ENCODE data around the gene SH3RF1.
A peak's percentile ranks its signal among the peaks of the same experiment; 100 is the strongest.
"Not testable (repeated sequence)": the region's sequence is repeated elsewhere in the genome, so short reads cannot be mapped to it uniquely, and the experiment has no call there.

The SH3RF1 gene

DNA sequence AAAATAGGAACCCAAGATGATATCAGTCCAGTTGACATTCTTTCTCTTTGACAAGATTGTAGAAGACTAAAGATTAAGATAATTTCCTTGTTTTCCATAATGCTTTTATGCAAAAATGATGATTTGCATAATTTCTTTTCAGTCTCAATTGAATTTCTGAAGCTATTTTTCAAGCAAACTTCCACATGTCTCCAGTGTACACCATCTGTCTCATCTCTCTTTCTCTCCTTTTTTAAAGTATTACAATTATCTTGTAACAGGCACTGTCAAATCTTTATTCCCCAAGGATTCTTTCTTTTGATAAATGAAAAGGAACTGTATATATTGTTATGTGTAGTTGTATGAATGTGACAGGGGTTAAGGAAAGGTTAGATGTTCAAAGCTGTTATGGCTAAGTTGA, 7.9 kb upstream of the SH3RF1 start:
- Histone ChIP-seq H3K4me3 (IDR thresholded peaks at IDR 0.05; ENCODE audit: insufficient read depth, low read depth, low read length) (no peak overlapping the region), H3K27me3 (ENCODE audit: insufficient read depth, low read depth) (no peaks in the 10 kb centered on the region), H3K27ac (no peak overlapping the region), H3K79me2 (ENCODE audit: insufficient read depth, low read depth) (no peaks in the 10 kb centered on the region), H3K4me1 (ENCODE audit: low read depth, poor library complexity, severe bottlenecking) (peaks cover 2% of the 10 kb centered on the region), H3K4me2 (no peak overlapping the region), H3K9ac (no peak overlapping the region), H4K20me1 (ENCODE audit: insufficient read depth) (no peaks in the 10 kb centered on the region), H3K36me3 (ENCODE audit: insufficient read depth) (no peaks in the 10 kb centered on the region), H2AFZ (ENCODE audit: low read depth) (no peak overlapping the region)
- TF ChIP-seq, protein P1, sequence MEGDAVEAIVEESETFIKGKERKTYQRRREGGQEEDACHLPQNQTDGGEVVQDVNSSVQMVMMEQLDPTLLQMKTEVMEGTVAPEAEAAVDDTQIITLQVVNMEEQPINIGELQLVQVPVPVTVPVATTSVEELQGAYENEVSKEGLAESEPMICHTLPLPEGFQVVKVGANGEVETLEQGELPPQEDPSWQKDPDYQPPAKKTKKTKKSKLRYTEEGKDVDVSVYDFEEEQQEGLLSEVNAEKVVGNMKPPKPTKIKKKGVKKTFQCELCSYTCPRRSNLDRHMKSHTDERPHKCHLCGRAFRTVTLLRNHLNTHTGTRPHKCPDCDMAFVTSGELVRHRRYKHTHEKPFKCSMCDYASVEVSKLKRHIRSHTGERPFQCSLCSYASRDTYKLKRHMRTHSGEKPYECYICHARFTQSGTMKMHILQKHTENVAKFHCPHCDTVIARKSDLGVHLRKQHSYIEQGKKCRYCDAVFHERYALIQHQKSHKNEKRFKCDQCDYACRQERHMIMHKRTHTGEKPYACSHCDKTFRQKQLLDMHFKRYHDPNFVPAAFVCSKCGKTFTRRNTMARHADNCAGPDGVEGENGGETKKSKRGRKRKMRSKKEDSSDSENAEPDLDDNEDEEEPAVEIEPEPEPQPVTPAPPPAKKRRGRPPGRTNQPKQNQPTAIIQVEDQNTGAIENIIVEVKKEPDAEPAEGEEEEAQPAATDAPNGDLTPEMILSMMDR (conservative IDR thresholded peaks at IDR 0.05; ENCODE audit: low read depth, low read length) = no peak

DNA sequence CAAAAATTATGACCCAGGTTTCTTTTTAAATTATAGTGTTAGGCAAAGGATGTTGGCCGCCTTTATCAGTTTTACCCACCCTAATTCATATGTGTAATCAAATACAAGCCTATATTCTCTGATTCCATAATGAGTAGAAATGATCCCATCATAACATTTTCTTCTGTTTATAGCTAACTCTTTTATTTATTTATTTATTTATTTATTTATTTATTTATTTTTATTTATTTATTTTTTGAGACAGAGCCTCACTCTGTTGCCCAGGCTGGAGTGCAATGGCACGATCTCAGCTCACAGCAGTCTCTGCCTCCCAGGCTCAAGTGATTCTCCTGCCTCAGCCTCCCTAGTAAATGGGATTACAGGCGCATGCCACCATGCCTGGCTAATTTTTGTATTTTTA, 7.1 kb upstream of the SH3RF1 start:
- H3K79me2 ChIP-seq (ENCODE audit: insufficient read depth, low read depth); H3K27me3 ChIP-seq (ENCODE audit: insufficient read depth, low read depth); H3K9ac ChIP-seq; H4K20me1 ChIP-seq (ENCODE audit: insufficient read depth); H3K27ac ChIP-seq; H3K4me3 ChIP-seq (IDR thresholded peaks at IDR 0.05; ENCODE audit: insufficient read depth, low read depth, low read length); H2AFZ ChIP-seq (ENCODE audit: low read depth); H3K4me2 ChIP-seq; H3K36me3 ChIP-seq (ENCODE audit: insufficient read depth): not testable (repeated sequence)
- peaks cover 10% of the 10 kb centered on the region for H3K4me1 ChIP-seq (ENCODE audit: low read depth, poor library complexity, severe bottlenecking)

- H4K20me1 ChIP-seq (ENCODE audit: insufficient read depth) = no peaks in the 10 kb centered on the region
- H3K9ac ChIP-seq = no peak overlapping the region
- H3K27ac ChIP-seq = no peak overlapping the region
- no peaks in the 10 kb centered on the region for H3K36me3 ChIP-seq (ENCODE audit: insufficient read depth)
- H3K27me3 ChIP-seq (ENCODE audit: insufficient read depth, low read depth) = no peaks in the 10 kb centered on the region
- H3K79me2 ChIP-seq (ENCODE audit: insufficient read depth, low read depth) = no peaks in the 10 kb centered on the region
- H3K4me3 ChIP-seq (IDR thresholded peaks at IDR 0.05; ENCODE audit: insufficient read depth, low read depth, low read length) = no peak overlapping the region
- TF ChIP-seq, protein P1 (conservative IDR thresholded peaks at IDR 0.05; ENCODE audit: low read depth, low read length) = no peak
- H3K4me1 ChIP-seq (ENCODE audit: low read depth, poor library complexity, severe bottlenecking) = peaks cover 26% of the 10 kb centered on the region
- H2AFZ ChIP-seq (ENCODE audit: low read depth) = no peak overlapping the region
- H3K4me2 ChIP-seq = no peak overlapping the region
These were observed 4.4 kb upstream of the SH3RF1 start for GRCh38 chr4:169275180-169275579.

DNA sequence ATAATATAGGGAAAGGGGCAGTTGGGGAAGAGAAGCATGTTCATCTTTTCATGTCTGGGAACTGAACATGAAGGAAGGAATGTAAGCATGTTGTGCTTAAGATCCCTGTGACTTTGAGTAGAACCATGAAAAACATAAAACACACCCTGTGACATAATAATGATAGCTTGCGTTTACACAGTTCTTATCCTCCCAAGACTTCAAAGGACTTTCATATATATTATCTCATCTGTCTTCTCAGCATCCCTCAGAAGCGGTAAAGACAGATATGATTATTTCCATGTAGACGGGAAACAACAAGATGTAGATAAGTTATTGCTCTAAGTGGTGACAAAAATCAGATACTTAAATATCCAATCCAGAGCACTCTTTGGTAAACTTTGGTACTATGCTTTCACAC, 3.3 kb upstream of the SH3RF1 start:
- Histone ChIP-seq H3K4me1 (ENCODE audit: low read depth, poor library complexity, severe bottlenecking) (peaks cover 32% of the 10 kb centered on the region), H3K27me3 (ENCODE audit: insufficient read depth, low read depth) (no peaks in the 10 kb centered on the region), H3K4me2 (no peak overlapping the region), H3K9ac (no peak overlapping the region), H3K36me3 (ENCODE audit: insufficient read depth) (no peaks in the 10 kb centered on the region), H3K27ac (no peak overlapping the region), H2AFZ (ENCODE audit: low read depth) (no peak overlapping the region), H4K20me1 (ENCODE audit: insufficient read depth) (no peaks in the 10 kb centered on the region), H3K79me2 (ENCODE audit: insufficient read depth, low read depth) (peaks cover 3% of the 10 kb centered on the region; the same call in 1 of the 2 replicates), H3K4me3 (IDR thresholded peaks at IDR 0.05; ENCODE audit: insufficient read depth, low read depth, low read length) (no peak overlapping the region)
- TF ChIP-seq, protein P1 (conservative IDR thresholded peaks at IDR 0.05; ENCODE audit: low read depth, low read length) = no peak

GRCh38 chr4:169272265-169272886, 1.6 kb upstream of the SH3RF1 start:
- H3K4me2 ChIP-seq = peak overlapping the region; percentile 98
- H3K4me1 ChIP-seq (ENCODE audit: low read depth, poor library complexity, severe bottlenecking) = peaks cover 42% of the 10 kb centered on the region
- H3K9ac ChIP-seq = no peak overlapping the region
- no peaks in the 10 kb centered on the region for H4K20me1 ChIP-seq (ENCODE audit: insufficient read depth)
- no peaks in the 10 kb centered on the region for H3K36me3 ChIP-seq (ENCODE audit: insufficient read depth)
- TF ChIP-seq, protein P1 (conservative IDR thresholded peaks at IDR 0.05; ENCODE audit: low read depth, low read length) = no peak
- peak overlapping the region; percentile 2; the same call in 1 of the 2 replicates for H2AFZ ChIP-seq (ENCODE audit: low read depth)
- no peaks in the 10 kb centered on the region for H3K27me3 ChIP-seq (ENCODE audit: insufficient read depth, low read depth)
- H3K27ac ChIP-seq = peak overlapping the region; percentile 14; the same call in 1 of the 2 replicates
- no peak overlapping the region for H3K4me3 ChIP-seq (IDR thresholded peaks at IDR 0.05; ENCODE audit: insufficient read depth, low read depth, low read length)
- peaks cover 5% of the 10 kb centered on the region; the same call in 1 of the 2 replicates for H3K79me2 ChIP-seq (ENCODE audit: insufficient read depth, low read depth)
